PC-9 (cell line): Measurements from ENCODE around the gene RAP1GAP2. TPM values are rescaled to one million over a fixed set of nuclear protein-coding genes. Genes with fewer than 3 reads are reported as not detected.

Experiments
- Bru-seq: library from RNA; stranded (reverse); fragments of 400-500 nt; gene quantifications from one replicate; lab custom pipeline; 2021; lab: Mats Ljungman, UMichigan
- BruChase-seq, 2 experiments: library from RNA; stranded (reverse); fragments of 400-500 nt; gene quantifications; one replicate each; lab custom pipeline; 2021; lab: Mats Ljungman, UMichigan
- BruUV-seq: library from RNA; stranded (reverse); fragments of 400-500 nt; replicated peaks from 2 replicates; lab custom pipeline; 2021; lab: Mats Ljungman, UMichigan
- CTCF ChIA-PET: fragments of 300-600 bp; sonication (Branson Sonifier 250); formaldehyde crosslinking; loops from one replicate; lab custom pipeline; 2022; ENCODE audit warnings: antibody characterized with exemption; lab: Charles Lee
- POLR2A ChIA-PET: fragments of 300-600 bp; sonication (Branson Sonifier 250); formaldehyde crosslinking; loops from one replicate; lab custom pipeline; 2022; ENCODE audit warnings: antibody characterized with exemption; ENCODE audit not compliant: unreplicated experiment; lab: Charles Lee
- DNase-seq, 2 experiments: peaks; one replicate each; pipeline versions ENCODE4 v3.0.0 to v3.0.0-alpha.2; 2015 to 2022; ENCODE audit warnings: mixed read lengths in 1 of 2
- H2AFZ ChIP-seq: fragments of 200-600 bp; sonication (generic); 2 replicates; pipeline ENCODE4 v1.8.1; 2017; ENCODE audit warnings: antibody characterized with exemption
- H3F3A ChIP-seq: fragments of 200-600 bp; sonication (generic); 2 replicates; pipeline ENCODE4 v1.8.1; 2017; ENCODE audit warnings: antibody characterized with exemption, mild to moderate bottlenecking, low read depth; ENCODE audit not compliant: insufficient read depth
- H3K27ac ChIP-seq: fragments of 200-600 bp; sonication (generic); 2 replicates; pipeline ENCODE4 v1.6.1; 2016; ENCODE audit warnings: mixed run types
- H3K27me3 ChIP-seq: fragments of 200-600 bp; sonication (generic); 2 replicates; pipeline ENCODE4 v1.6.1; 2016; ENCODE audit warnings: low read depth, mixed run types; ENCODE audit not compliant: insufficient read depth
- H3K36me3 ChIP-seq: fragments of 200-600 bp; sonication (generic); 2 replicates; pipeline ENCODE4 v1.6.1; 2016; ENCODE audit warnings: low read depth, mixed run types
- H3K4me1 ChIP-seq: fragments of 200-600 bp; sonication (generic); replicated peaks from 2 replicates; pipeline ENCODE4 v1.6.1; 2016; ENCODE audit warnings: mixed run types; ENCODE audit not compliant: insufficient read depth
- H3K4me2 ChIP-seq: fragments of 200-600 bp; sonication (generic); 2 replicates; pipeline ENCODE4 v1.6.1; 2017; ENCODE audit warnings: mixed run types
- H3K4me3 ChIP-seq: fragments of 200-600 bp; sonication (generic); 2 replicates; pipeline ENCODE4 v1.6.1; 2016; ENCODE audit warnings: mixed run types
- H3K79me2 ChIP-seq: fragments of 200-600 bp; sonication (generic); 2 replicates; pipeline ENCODE4 v1.6.1; 2017; ENCODE audit warnings: low read depth, mixed run types
- H3K9me2 ChIP-seq: fragments of 200-600 bp; sonication (generic); 2 replicates; pipeline ENCODE4 v1.8.1; 2017; ENCODE audit warnings: mild to moderate bottlenecking; ENCODE audit not compliant: insufficient read depth
- H3K9me3 ChIP-seq: fragments of 200-600 bp; sonication (generic); 2 replicates; pipeline ENCODE4 v1.8.1; 2016; ENCODE audit warnings: low read depth; ENCODE audit not compliant: insufficient read depth
- H4K20me1 ChIP-seq: fragments of 200-600 bp; sonication (generic); 2 replicates; pipeline ENCODE4 v1.8.1; 2017; ENCODE audit not compliant: insufficient read depth
- EZH2 ChIP-seq: fragments of 200-600 bp; sonication (generic); IDR thresholded peaks from 2 replicates; pipeline ENCODE4 v1.8.0; 2017; ENCODE audit warnings: antibody characterized with exemption, low read depth
- intact Hi-C: fragments of 100-400 bp; cut with micrococcal nuclease; formaldehyde crosslinking; loops from one replicate; pipeline ENCODE4 v1.10.0; 2022; ENCODE audit not compliant: unreplicated experiment
- long read RNA-seq: library from polyadenylated mRNA; stranded (forward); transcript quantifications from one replicate; pipeline ENCODE4 v2.0.0, GENCODE V29; 2022
- total RNA-seq: library from RNA; stranded (reverse); gene quantifications from 2 replicates; pipeline ENCODE4 v1.2.3, GENCODE V29; 2021
- TF ChIP-seq, protein P1 (sequence below): fragments of 200-600 bp; sonication (generic); conservative IDR thresholded peaks from 2 replicates; pipeline ENCODE4 v1.6.1; 2017; ENCODE audit warnings: mixed run types, antibody characterized with exemption, mild to moderate bottlenecking, moderate library complexity

Gene RAP1GAP2
- total RNA-seq (10.1 and 13.0 TPM in 2 replicates), Bru-seq, nascent RNA (percentile 50 among the genes with signal in this experiment), BruChase-seq, experiment 1, labeled RNA remaining after a 2-hour chase (percentile 49 among the genes with signal in this experiment), BruChase-seq, experiment 2, labeled RNA remaining after a 6-hour chase (percentile 58 among the genes with signal in this experiment)
- long read RNA-seq, full-length matches to known transcripts: 3 of 4 reads
- long read RNA-seq, partial matches to known transcripts: 1 of 4 reads
- long read RNA-seq, other reads (novel, unspliced or antisense): 0 of 4 reads

GRCh38 chr17:2796164-2797125 is at the start of gene RAP1GAP2:
Gene RAP1GAP2, plus strand, starts transcription at chr17:2796438. Its CDS starts 90 bp downstream, at chr17:2796528.
- Histone ChIP-seq H2AFZ (no peak within 1 kb of the TSS), H3K79me2 (no peaks in the 10 kb centered on the region), H3K27ac (no peak within 1 kb of the TSS), H3K4me2 (peak within 1 kb of the TSS; percentile 56), H3F3A (peaks cover 8% of the 10 kb centered on the region; the same call in 1 of the 2 replicates), H3K9me3 (no peaks in the 10 kb centered on the region), H3K27me3 (peaks cover 22% of the 10 kb centered on the region; the same call in 1 of the 2 replicates), H3K36me3 (no peaks in the 10 kb centered on the region), H3K4me3 (peak within 1 kb of the TSS; percentile 11; the same call in 1 of the 2 replicates), H3K4me1 (peaks cover 4% of the 10 kb centered on the region; the same call in 1 of the 2 replicates), H3K9me2 (no peaks in the 10 kb centered on the region), H4K20me1 (no peaks in the 10 kb centered on the region)
- TF ChIP-seq, protein P1, sequence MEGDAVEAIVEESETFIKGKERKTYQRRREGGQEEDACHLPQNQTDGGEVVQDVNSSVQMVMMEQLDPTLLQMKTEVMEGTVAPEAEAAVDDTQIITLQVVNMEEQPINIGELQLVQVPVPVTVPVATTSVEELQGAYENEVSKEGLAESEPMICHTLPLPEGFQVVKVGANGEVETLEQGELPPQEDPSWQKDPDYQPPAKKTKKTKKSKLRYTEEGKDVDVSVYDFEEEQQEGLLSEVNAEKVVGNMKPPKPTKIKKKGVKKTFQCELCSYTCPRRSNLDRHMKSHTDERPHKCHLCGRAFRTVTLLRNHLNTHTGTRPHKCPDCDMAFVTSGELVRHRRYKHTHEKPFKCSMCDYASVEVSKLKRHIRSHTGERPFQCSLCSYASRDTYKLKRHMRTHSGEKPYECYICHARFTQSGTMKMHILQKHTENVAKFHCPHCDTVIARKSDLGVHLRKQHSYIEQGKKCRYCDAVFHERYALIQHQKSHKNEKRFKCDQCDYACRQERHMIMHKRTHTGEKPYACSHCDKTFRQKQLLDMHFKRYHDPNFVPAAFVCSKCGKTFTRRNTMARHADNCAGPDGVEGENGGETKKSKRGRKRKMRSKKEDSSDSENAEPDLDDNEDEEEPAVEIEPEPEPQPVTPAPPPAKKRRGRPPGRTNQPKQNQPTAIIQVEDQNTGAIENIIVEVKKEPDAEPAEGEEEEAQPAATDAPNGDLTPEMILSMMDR: no peak
- TF ChIP-seq EZH2: no peak
- ChIA-PET POLR2A (no interaction called here), CTCF (no interaction called here)
- intact Hi-C loops: no loop called here
- BruUV-seq: no TSS peak
- peak in 1 of 2 experiments; percentile 37 for DNase-seq

GRCh38 chr17:2749058-2749783 is 47.0 kb upstream of the RAP1GAP2 start, which contains the start of gene CCDC92B:
Gene CCDC92B, minus strand, starts transcription at chr17:2749652. Its CDS starts 14,507 bp downstream, at chr17:2735145.
- ChIA-PET CTCF (no interaction called here), POLR2A (no interaction called here)
- H3K4me2 ChIP-seq: peak within 1 kb of the TSS; percentile 50
- no peak within 1 kb of the TSS for H3K4me3 ChIP-seq
- H3K79me2 ChIP-seq: no peaks in the 10 kb centered on the region
- no peak for DNase-seq
- no peak within 1 kb of the TSS for H3K27ac ChIP-seq
- H3K4me1 ChIP-seq: no peaks in the 10 kb centered on the region
- H3K9me3 ChIP-seq: no peaks in the 10 kb centered on the region
- TF ChIP-seq EZH2: no peak
- TF ChIP-seq, protein P1: no peak
- intact Hi-C loops: no loop called here
- no TSS peak for BruUV-seq
- no peaks in the 10 kb centered on the region for H3F3A ChIP-seq
- no peak within 1 kb of the TSS for H2AFZ ChIP-seq
- no peaks in the 10 kb centered on the region for H3K9me2 ChIP-seq
- peaks cover 11% of the 10 kb centered on the region; the same call in 1 of the 2 replicates for H4K20me1 ChIP-seq
- H3K36me3 ChIP-seq: no peaks in the 10 kb centered on the region
- peaks cover 72% of the 10 kb centered on the region for H3K27me3 ChIP-seq

GRCh38 chr17:2749784-2750181 is 46.5 kb upstream of the RAP1GAP2 start:
- intact Hi-C loops: no loop called here
- Histone ChIP-seq H3K9me2 (no peaks in the 10 kb centered on the region), H4K20me1 (peaks cover 6% of the 10 kb centered on the region; the same call in 1 of the 2 replicates), H3K4me2 (peak overlapping the region; percentile 50), H3F3A (no peaks in the 10 kb centered on the region), H3K27me3 (peaks cover 66% of the 10 kb centered on the region), H3K9me3 (no peaks in the 10 kb centered on the region), H3K36me3 (no peaks in the 10 kb centered on the region), H3K4me3 (no peak overlapping the region), H3K27ac (no peak overlapping the region), H3K79me2 (no peaks in the 10 kb centered on the region), H3K4me1 (no peaks in the 10 kb centered on the region), H2AFZ (no peak overlapping the region)
- TF ChIP-seq, protein P1: no peak
- TF ChIP-seq EZH2: no peak
- CTCF ChIA-PET: no interaction called here
- BruUV-seq: no TSS peak
- POLR2A ChIA-PET: no interaction called here
- DNase-seq: peak; percentile 58 to 82
